Urinary bladder (tissue), 4 donors: ENCODE measurements around the gene ENPP7. TPM values are rescaled to one million over a fixed set of nuclear protein-coding genes. Genes with fewer than 3 reads are reported as not detected.
"Not testable (repeated sequence)": the region's sequence is repeated elsewhere in the genome, so short reads cannot be mapped to it uniquely, and the experiment has no call there.

ENCODE experiments used
- DNase-seq: peaks from one replicate; pipeline ENCODE4 v3.0.0-alpha.2; 2015; ENCODE audit errors: extremely low spot score
- H3K27ac ChIP-seq: one replicate; pipeline ENCODE4 v1.5.1; 2013; ENCODE audit warnings: low read depth, mild to moderate bottlenecking, moderate library complexity
- H3K36me3 ChIP-seq: one replicate; pipeline ENCODE4 v1.6.1; 2013; ENCODE audit warnings: mild to moderate bottlenecking, moderate library complexity; ENCODE audit not compliant: insufficient read depth
- H3K4me1 ChIP-seq: one replicate; pipeline ENCODE4 v1.6.1; 2013; ENCODE audit warnings: mild to moderate bottlenecking, moderate library complexity; ENCODE audit not compliant: insufficient read depth
- H3K4me3 ChIP-seq: one replicate; pipeline ENCODE4 v1.5.1; 2013; ENCODE audit warnings: low read depth, low read length
- WGBS: extraction: QIAGEN DNeasy Blood & Tissue Kit; methylation state at CpG from one replicate; pipeline ENCODE4 v1.1.7; 2013; 5-methylcytosine and 5-hydroxymethylcytosine counted together
- polyA plus RNA-seq: library from polyadenylated mRNA; stranded (reverse); fragments of 200-250 nt; gene quantifications from one replicate; pipeline ENCODE4 v1.2.3, GENCODE V29; 2013
- total RNA-seq: library from RNA; depleted of rRNA; stranded (reverse); fragments of >200 nt; gene quantifications from one replicate; pipeline ENCODE4 v1.2.3, GENCODE V29; 2014
- donor health status: healthy with polysubstance abuse.
- donor health status: healthy.

The ENPP7 gene
- total and polyA plus RNA-seq, 2 donors = not detected

GRCh38 chr17:79743614-79744013, 12.9 kb downstream of the ENPP7 start:
- H3K4me3 ChIP-seq = no peak overlapping the region
- 91% methylated on average over 5 of the region's 5 CpGs for WGBS
- no peaks in the 10 kb centered on the region for H3K36me3 ChIP-seq
- H3K4me1 ChIP-seq = peaks cover 2% of the 10 kb centered on the region
- no peak for DNase-seq
- no peak overlapping the region for H3K27ac ChIP-seq

- DNase-seq = no peak
- WGBS = 55% methylated on average over 6 of the region's 6 CpGs
- no peaks in the 10 kb centered on the region for H3K36me3 ChIP-seq
- H3K27ac ChIP-seq = no peak overlapping the region
- H3K4me3 ChIP-seq = no peak overlapping the region
- H3K4me1 ChIP-seq = peaks cover 2% of the 10 kb centered on the region
Observed at GRCh38 chr17:79745641-79746105, 14.9 kb downstream of the ENPP7 start.

- 21% methylated on average over 22 of the region's 22 CpGs for WGBS
- H3K27ac ChIP-seq = no peak overlapping the region
- DNase-seq = no peak
- H3K4me3 ChIP-seq = no peak overlapping the region
- H3K4me1 ChIP-seq = peaks cover 2% of the 10 kb centered on the region
- no peaks in the 10 kb centered on the region for H3K36me3 ChIP-seq
Observed at GRCh38 chr17:79746889-79747507, 16.3 kb downstream of the ENPP7 start.

GRCh38 chr17:79747508-79748294, 17.0 kb downstream of the ENPP7 start:
- Histone ChIP-seq H3K36me3 (no peaks in the 10 kb centered on the region), H3K4me1 (peaks cover 2% of the 10 kb centered on the region), H3K4me3 (no peak overlapping the region), H3K27ac (no peak overlapping the region)
- 3% methylated on average over 73 of the region's 74 CpGs for WGBS
- DNase-seq = no peak

- Histone ChIP-seq H3K4me3 (no peak overlapping the region), H3K4me1 (peaks cover 2% of the 10 kb centered on the region), H3K27ac (no peak overlapping the region), H3K36me3 (no peaks in the 10 kb centered on the region)
- 4% methylated on average over 55 of the region's 55 CpGs for WGBS
- DNase-seq = no peak
Observed at GRCh38 chr17:79748295-79749099, 17.8 kb downstream of the ENPP7 start.

- 41% methylated on average over 3 of the region's 3 CpGs for WGBS
- no peak overlapping the region for H3K4me3 ChIP-seq
Observed at GRCh38 chr17:79749156-79749815, 18.5 kb downstream of the ENPP7 start.

GRCh38 chr17:79749958-79750357, 19.2 kb downstream of the ENPP7 start:
- no peak overlapping the region for H3K27ac ChIP-seq
- H3K36me3 ChIP-seq = no peaks in the 10 kb centered on the region
- no peak overlapping the region for H3K4me3 ChIP-seq
- DNase-seq = no peak
- 55% methylated on average over 3 of the region's 3 CpGs for WGBS
- H3K4me1 ChIP-seq = peaks cover 2% of the 10 kb centered on the region

More at GRCh38 chr17:79749156-79749815, 18.5 kb downstream of the ENPP7 start:
- DNase-seq = no peak
- Histone ChIP-seq H3K36me3 (no peaks in the 10 kb centered on the region), H3K27ac (no peak overlapping the region), H3K4me1 (peaks cover 2% of the 10 kb centered on the region)

- Histone ChIP-seq H3K27ac (no peak overlapping the region), H3K4me3 (no peak overlapping the region), H3K4me1 (peaks cover 2% of the 10 kb centered on the region), H3K36me3 (no peaks in the 10 kb centered on the region)
- 79% methylated on average over 13 of the region's 13 CpGs for WGBS
- DNase-seq = no peak
Observed at GRCh38 chr17:79750650-79751545, 20.2 kb downstream of the ENPP7 start.

- Histone ChIP-seq H3K4me3 (no peak overlapping the region), H3K27ac (no peak overlapping the region), H3K36me3 (no peaks in the 10 kb centered on the region), H3K4me1 (no peaks in the 10 kb centered on the region)
- 74% methylated on average over 13 of the region's 13 CpGs for WGBS
- no peak for DNase-seq
Observed at GRCh38 chr17:79752175-79752574, 21.4 kb downstream of the ENPP7 start.

GRCh38 chr17:79754370-79754769, 23.6 kb downstream of the ENPP7 start:
- H3K4me3 ChIP-seq = no peak overlapping the region
- no peak for DNase-seq
- no peak overlapping the region for H3K27ac ChIP-seq
- 79% methylated on average over 12 of the region's 12 CpGs for WGBS
- no peaks in the 10 kb centered on the region for H3K4me1 ChIP-seq
- H3K36me3 ChIP-seq = no peaks in the 10 kb centered on the region

GRCh38 chr17:79754903-79755302, 24.2 kb downstream of the ENPP7 start:
- not testable (repeated sequence) for H3K27ac ChIP-seq, H3K36me3 ChIP-seq, H3K4me1 ChIP-seq, DNase-seq, H3K4me3 ChIP-seq
- WGBS = 93% methylated on average over 9 of the region's 9 CpGs

- H3K27ac ChIP-seq = no peak overlapping the region
- no peak overlapping the region for H3K4me3 ChIP-seq
- 89% methylated on average over 14 of the region's 14 CpGs for WGBS
- no peaks in the 10 kb centered on the region for H3K4me1 ChIP-seq
- H3K36me3 ChIP-seq = no peaks in the 10 kb centered on the region
- DNase-seq = no peak
Observed at GRCh38 chr17:79755591-79755990, 24.8 kb downstream of the ENPP7 start.
